Karpas-422 (cell line): Measurements from ENCODE around the gene CACNA1C. TPM values are rescaled to one million over a fixed set of nuclear protein-coding genes. Genes with fewer than 3 reads are reported as not detected.

Experiments used
- DNase-seq: peaks from one replicate; pipeline ENCODE4 v3.0.0-alpha.2; 2015
- H2AFZ ChIP-seq: fragments of 200-600 bp; sonication (generic); 2 replicates; pipeline ENCODE4 v1.6.1; 2014; ENCODE audit warnings: antibody characterized with exemption, low read length, mixed read lengths
- H3K27ac ChIP-seq: fragments of 200-600 bp; sonication (generic); 2 replicates; pipeline ENCODE4 v1.5.1; 2014; ENCODE audit warnings: mild to moderate bottlenecking, low read length, moderate library complexity
- H3K27me3 ChIP-seq: fragments of 200-600 bp; sonication (generic); 2 replicates; pipeline ENCODE4 v1.6.1; 2014; ENCODE audit warnings: low read length, mixed read lengths
- H3K36me3 ChIP-seq: fragments of 200-600 bp; sonication (generic); 2 replicates; pipeline ENCODE4 v1.6.1; 2014; ENCODE audit warnings: low read length, mixed read lengths; ENCODE audit not compliant: insufficient read depth
- H3K4me1 ChIP-seq: fragments of 200-600 bp; sonication (generic); 2 replicates; pipeline ENCODE4 v1.6.1; 2014; ENCODE audit warnings: mild to moderate bottlenecking, low read length, mixed read lengths
- H3K4me2 ChIP-seq: fragments of 200-600 bp; sonication (generic); 2 replicates; pipeline ENCODE4 v1.6.1; 2014; ENCODE audit warnings: low read length, low read depth, mild to moderate bottlenecking; ENCODE audit not compliant: poor library complexity, severe bottlenecking
- H3K4me3 ChIP-seq: fragments of 200-600 bp; sonication (generic); 2 replicates; pipeline ENCODE4 v1.5.1; 2014; ENCODE audit warnings: mild to moderate bottlenecking, antibody characterized with exemption, low read length, mixed read lengths
- H3K79me2 ChIP-seq: fragments of 200-600 bp; sonication (generic); 2 replicates; pipeline ENCODE4 v1.6.1; 2014; ENCODE audit warnings: mild to moderate bottlenecking, low read length, mixed read lengths
- H3K9ac ChIP-seq: fragments of 200-600 bp; sonication (generic); 2 replicates; pipeline ENCODE4 v1.6.0; 2014; ENCODE audit warnings: low read length
- H3K9me2 ChIP-seq: fragments of 200-600 bp; sonication (generic), shearing (Covaris generic); replicated peaks from 2 replicates; pipeline ENCODE4 v1.6.0; 2014; ENCODE audit warnings: mild to moderate bottlenecking, low read length, moderate library complexity; ENCODE audit not compliant: insufficient read depth
- H3K9me3 ChIP-seq: fragments of 300-700, 200-600 bp; sonication (generic); 2 replicates; pipeline ENCODE4 v1.6.1; 2014; ENCODE audit warnings: low read length, mixed read lengths
- H4K20me1 ChIP-seq: fragments of 200-600 bp; sonication (generic); 2 replicates; pipeline ENCODE4 v1.6.1; 2014; ENCODE audit warnings: mild to moderate bottlenecking, antibody characterized with exemption, low read length, low read depth; ENCODE audit not compliant: insufficient read depth
- total RNA-seq: library from RNA; depleted of rRNA; stranded (reverse); fragments of >200 nt; shearing (Covaris generic); gene quantifications from 2 replicates; pipeline ENCODE4 v1.2.3, GENCODE V29; 2014; ENCODE audit warnings: low replicate concordance

CACNA1C gene
- total RNA-seq, 1 experiment from 2014 or later, result 0.11 TPM

GRCh38 chr12:2355604-2356003 is 302.8 kb downstream of the CACNA1C start:
- H4K20me1 ChIP-seq, result no peaks in the 10 kb centered on the region
- no peak overlapping the region for H3K9ac ChIP-seq
- H3K9me3 ChIP-seq, result no peaks in the 10 kb centered on the region
- H2AFZ ChIP-seq, result no peak overlapping the region
- no peaks in the 10 kb centered on the region for H3K79me2 ChIP-seq
- H3K4me1 ChIP-seq, result no peaks in the 10 kb centered on the region
- H3K36me3 ChIP-seq, result no peaks in the 10 kb centered on the region
- no peak overlapping the region for H3K4me2 ChIP-seq
- no peak overlapping the region for H3K27ac ChIP-seq
- H3K4me3 ChIP-seq, result no peak overlapping the region
- no peaks in the 10 kb centered on the region for H3K9me2 ChIP-seq
- DNase-seq, result no peak
- no peaks in the 10 kb centered on the region for H3K27me3 ChIP-seq

DNA sequence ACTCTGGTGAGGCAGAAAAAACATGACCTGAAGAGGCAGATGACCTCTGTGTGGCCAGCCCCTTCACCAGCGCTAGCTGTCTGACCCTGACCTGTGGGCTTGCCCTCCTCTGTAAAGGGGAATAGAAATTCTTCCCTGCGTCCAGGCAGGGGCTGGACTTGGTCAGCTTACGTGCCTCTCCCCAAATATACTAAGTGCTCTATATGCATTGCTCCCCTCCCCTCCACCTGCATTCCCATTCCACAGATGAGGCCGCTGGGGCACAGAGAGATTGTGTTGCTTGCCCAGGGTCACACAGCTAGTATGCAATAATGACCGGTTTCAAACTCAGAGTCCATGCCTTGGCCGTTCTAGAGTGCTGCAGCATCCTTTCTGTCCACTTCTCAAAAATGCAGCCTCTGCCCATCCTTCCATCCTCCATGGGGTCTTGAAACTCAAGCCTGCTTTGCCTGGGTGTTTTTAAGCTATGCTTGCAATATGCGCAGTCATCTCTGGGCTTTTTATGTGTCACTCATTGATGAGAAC is 303.9 kb downstream of the CACNA1C start:
- Histone ChIP-seq H3K27ac (no peak overlapping the region), H3K4me3 (no peak overlapping the region), H3K79me2 (no peaks in the 10 kb centered on the region), H2AFZ (no peak overlapping the region), H3K4me1 (no peaks in the 10 kb centered on the region), H3K9me3 (no peaks in the 10 kb centered on the region), H3K4me2 (no peak overlapping the region), H3K36me3 (no peaks in the 10 kb centered on the region), H4K20me1 (no peaks in the 10 kb centered on the region), H3K27me3 (no peaks in the 10 kb centered on the region), H3K9ac (no peak overlapping the region), H3K9me2 (no peaks in the 10 kb centered on the region)
- DNase-seq, result no peak

DNA sequence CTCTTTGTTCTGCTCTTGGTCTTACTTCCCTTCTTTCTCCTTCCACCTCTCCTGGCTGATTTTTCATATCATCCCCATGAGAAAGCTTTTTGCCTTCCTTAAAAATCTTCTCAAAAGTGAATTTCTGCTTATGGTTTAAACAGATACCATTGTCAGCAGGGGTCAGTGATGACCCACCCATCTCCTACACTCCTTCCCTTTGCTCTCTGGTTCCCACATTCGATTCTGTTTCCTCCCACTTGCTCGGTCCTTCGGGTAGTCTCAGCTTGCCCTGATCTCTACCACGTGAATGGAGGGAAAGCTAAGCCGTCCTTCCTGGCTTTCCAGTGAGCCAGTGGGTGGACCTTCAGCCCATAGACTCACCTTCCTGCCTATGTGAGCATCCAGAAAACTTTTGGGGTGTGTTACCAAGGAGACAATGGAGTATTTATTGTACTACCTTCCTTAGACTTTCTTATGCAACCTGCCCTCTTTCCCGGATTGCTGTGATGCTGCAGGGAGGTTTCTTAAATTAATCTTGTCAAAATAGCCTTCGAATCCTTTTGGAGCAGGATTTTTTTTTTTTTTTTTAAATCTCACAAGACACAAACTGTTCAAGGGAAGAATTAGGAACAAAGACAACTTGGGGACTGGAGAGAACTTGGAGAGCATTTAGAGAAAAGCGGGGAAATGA is 306.3 kb downstream of the CACNA1C start:
- H3K4me3 ChIP-seq, result no peak overlapping the region

DNA sequence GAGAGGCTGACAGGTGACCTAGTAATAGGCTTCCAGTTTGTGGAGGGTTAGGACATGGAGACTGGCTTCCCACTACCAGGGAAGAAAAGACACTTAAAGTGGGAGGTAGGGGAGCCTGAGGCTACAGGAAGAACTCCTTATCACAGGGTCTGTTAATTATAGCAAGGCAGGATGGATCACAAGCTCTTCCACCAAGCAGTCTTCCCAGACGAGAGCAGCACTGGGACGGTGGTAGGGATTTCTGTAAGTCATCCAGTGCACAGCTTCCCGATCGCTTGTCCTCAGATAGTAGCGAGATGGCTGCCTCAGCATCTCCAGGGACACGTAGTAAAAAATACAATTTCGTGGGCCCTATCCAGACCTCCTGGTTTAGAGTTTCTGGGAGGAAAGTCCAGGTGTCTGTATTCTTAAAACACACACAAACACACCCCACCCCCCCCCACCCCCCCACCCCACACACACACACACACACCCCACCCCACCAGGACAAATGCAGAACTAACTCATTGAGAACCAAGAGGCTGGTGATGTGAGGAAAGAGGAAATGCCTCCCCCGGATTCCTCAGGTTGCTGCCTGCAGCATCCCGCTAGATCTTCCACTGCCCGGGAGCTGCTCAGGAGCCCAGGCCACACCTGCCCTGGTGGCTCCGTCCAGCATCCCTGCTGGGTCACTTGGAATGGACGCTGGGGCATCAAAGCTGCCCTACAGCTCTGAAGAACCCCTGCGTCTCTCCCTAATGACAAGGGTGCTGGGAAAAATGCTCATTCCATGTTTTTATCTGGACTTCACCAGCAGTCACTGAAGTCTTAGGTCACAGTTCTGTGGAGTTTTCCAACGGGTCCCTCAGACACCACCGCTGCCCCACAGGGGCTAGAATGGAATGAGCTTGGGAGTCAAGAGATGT is 307.2 kb downstream of the CACNA1C start:
- no peaks in the 10 kb centered on the region for H3K4me1 ChIP-seq
- no peak overlapping the region for H2AFZ ChIP-seq
- no peak overlapping the region for H3K9ac ChIP-seq
- no peak overlapping the region for H3K27ac ChIP-seq
- no peak for DNase-seq
- no peaks in the 10 kb centered on the region for H4K20me1 ChIP-seq
- no peak overlapping the region for H3K4me3 ChIP-seq
- H3K9me3 ChIP-seq, result no peaks in the 10 kb centered on the region
- H3K36me3 ChIP-seq, result no peaks in the 10 kb centered on the region
- no peaks in the 10 kb centered on the region for H3K27me3 ChIP-seq
- no peaks in the 10 kb centered on the region for H3K9me2 ChIP-seq
- H3K4me2 ChIP-seq, result no peak overlapping the region
- no peaks in the 10 kb centered on the region for H3K79me2 ChIP-seq

More for the DNA sequence above, 306.3 kb downstream of the CACNA1C start:
- H3K27ac ChIP-seq, result no peak overlapping the region
- no peaks in the 10 kb centered on the region for H3K9me3 ChIP-seq
- no peaks in the 10 kb centered on the region for H4K20me1 ChIP-seq
- no peaks in the 10 kb centered on the region for H3K4me1 ChIP-seq
- H3K9ac ChIP-seq, result no peak overlapping the region
- no peak for DNase-seq
- no peaks in the 10 kb centered on the region for H3K79me2 ChIP-seq
- H2AFZ ChIP-seq, result no peak overlapping the region
- H3K27me3 ChIP-seq, result no peaks in the 10 kb centered on the region
- no peaks in the 10 kb centered on the region for H3K9me2 ChIP-seq
- H3K36me3 ChIP-seq, result no peaks in the 10 kb centered on the region
- H3K4me2 ChIP-seq, result no peak overlapping the region

- H3K4me1 ChIP-seq, result no peaks in the 10 kb centered on the region
- no peaks in the 10 kb centered on the region for H4K20me1 ChIP-seq
- H2AFZ ChIP-seq, result no peak overlapping the region
- H3K4me2 ChIP-seq, result no peak overlapping the region
- H3K9me3 ChIP-seq, result no peaks in the 10 kb centered on the region
- H3K9me2 ChIP-seq, result no peaks in the 10 kb centered on the region
- H3K27me3 ChIP-seq, result no peaks in the 10 kb centered on the region
- no peaks in the 10 kb centered on the region for H3K79me2 ChIP-seq
- H3K27ac ChIP-seq, result no peak overlapping the region
- no peaks in the 10 kb centered on the region for H3K36me3 ChIP-seq
- H3K9ac ChIP-seq, result no peak overlapping the region
- no peak for DNase-seq
- H3K4me3 ChIP-seq, result no peak overlapping the region
These were observed 307.9 kb downstream of the CACNA1C start for GRCh38 chr12:2360630-2361170.

GRCh38 chr12:2363836-2364609 is 311.2 kb downstream of the CACNA1C start:
- Histone ChIP-seq H3K79me2 (no peaks in the 10 kb centered on the region), H3K4me1 (no peaks in the 10 kb centered on the region), H3K27me3 (no peaks in the 10 kb centered on the region), H3K9me3 (no peaks in the 10 kb centered on the region), H3K4me2 (no peak overlapping the region), H3K27ac (no peak overlapping the region), H4K20me1 (no peaks in the 10 kb centered on the region), H3K36me3 (no peaks in the 10 kb centered on the region), H3K9ac (no peak overlapping the region), H3K4me3 (no peak overlapping the region), H2AFZ (no peak overlapping the region), H3K9me2 (no peaks in the 10 kb centered on the region)
- DNase-seq, result no peak

DNA sequence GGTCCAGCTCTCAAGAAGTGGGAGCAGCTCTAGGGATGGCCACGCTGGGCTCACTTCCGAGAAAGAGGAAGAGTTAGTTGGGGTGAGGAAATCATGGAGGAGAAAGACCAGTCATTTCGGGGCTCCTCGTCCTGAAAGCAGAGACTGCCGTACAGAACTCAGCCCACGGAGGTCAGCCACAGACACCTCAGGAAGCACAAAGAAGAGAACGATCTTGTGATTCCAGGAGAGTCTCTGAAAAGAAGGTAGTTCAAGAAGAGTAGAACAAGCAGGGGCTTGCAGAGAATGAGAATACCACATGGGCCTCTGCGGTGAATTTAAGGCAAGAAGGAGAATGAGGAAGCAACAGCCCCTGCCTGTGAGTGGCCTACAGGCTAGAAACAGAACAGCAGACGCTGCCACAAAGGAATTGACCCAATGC is 311.9 kb downstream of the CACNA1C start:
- no peak for DNase-seq
- Histone ChIP-seq H3K27me3 (no peaks in the 10 kb centered on the region), H3K9me2 (no peaks in the 10 kb centered on the region), H3K36me3 (no peaks in the 10 kb centered on the region), H3K27ac (no peak overlapping the region), H4K20me1 (no peaks in the 10 kb centered on the region), H3K4me3 (no peak overlapping the region), H2AFZ (no peak overlapping the region), H3K79me2 (no peaks in the 10 kb centered on the region), H3K4me2 (no peak overlapping the region), H3K4me1 (no peaks in the 10 kb centered on the region), H3K9me3 (no peaks in the 10 kb centered on the region), H3K9ac (no peak overlapping the region)
